AG04450 (cell line): ENCODE measurements around the gene RIMBP2. TPM values are rescaled to one million over a fixed set of nuclear protein-coding genes. Genes with fewer than 3 reads are reported as not detected.

Experiments
- CTCF ChIA-PET: fragments of 300-600, 350-600 bp; formaldehyde crosslinking; extraction: SDS; loops from one replicate; lab custom pipeline; 2022; ENCODE audit warnings: antibody characterized with exemption, inconsistent platforms; lab: Charles Lee
- POLR2A ChIA-PET: fragments of 350-600 bp; formaldehyde crosslinking; extraction: SDS; loops from one replicate; lab custom pipeline; 2021; ENCODE audit warnings: antibody characterized with exemption, inconsistent platforms; lab: Yijun Ruan, JAX
- DNase-seq: peaks from one replicate; pipeline ENCODE4 v3.0.0-alpha.2; 2011; ENCODE audit warnings: low read depth, low spot score
- H3K27ac ChIP-seq: one replicate; pipeline ENCODE4 v1.5.1; 2012; ENCODE audit warnings: low read depth, low read length, control low read depth
- H3K27me3 ChIP-seq: one replicate; pipeline ENCODE4 v1.6.0; 2012; ENCODE audit warnings: low read length; ENCODE audit not compliant: control insufficient read depth, insufficient read depth
- H3K4me3 ChIP-seq: 2 replicates; pipeline ENCODE4 v1.5.1; 2011; ENCODE audit warnings: mild to moderate bottlenecking, low read depth, low read length, control low read depth
- H3K9me3 ChIP-seq: 2 replicates; pipeline ENCODE4 v1.5.1; 2012; ENCODE audit warnings: low read length; ENCODE audit not compliant: control insufficient read depth, insufficient read depth
- polyA plus RNA-seq: library from polyadenylated mRNA; depleted of rRNA; stranded (reverse); fragments of >200 nt; gene quantifications from 2 replicates; pipeline ENCODE4 v1.2.3, GENCODE V29; 2011
- TF ChIP-seq, protein P1 (sequence below): IDR thresholded peaks from 2 replicates; pipeline ENCODE4 v1.5.1; 2011; ENCODE audit warnings: low read depth, low read length, control low read depth, inconsistent platforms

The RIMBP2 gene
- polyA plus RNA-seq, 1 experiment = not detected

DNA sequence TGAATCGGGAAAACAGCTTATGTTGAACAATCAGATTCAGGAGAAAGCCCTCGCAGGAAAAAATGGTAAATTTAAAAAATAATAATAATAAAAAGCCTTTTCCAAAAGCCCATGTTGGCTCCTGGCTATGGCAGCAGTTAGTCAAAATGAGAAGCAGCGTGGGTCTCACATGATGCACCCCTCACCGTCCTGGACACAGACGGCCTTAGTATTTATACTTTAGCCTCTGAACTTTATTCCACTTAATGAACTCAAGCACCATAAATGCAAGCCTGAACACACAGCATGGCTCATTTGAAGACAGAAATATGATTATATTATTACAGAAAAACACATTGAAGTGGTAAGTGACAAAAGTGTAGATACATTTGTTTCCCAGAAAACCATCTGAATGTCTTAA, 160.9 kb downstream of the RIMBP2 start:
- TF ChIP-seq, protein P1, sequence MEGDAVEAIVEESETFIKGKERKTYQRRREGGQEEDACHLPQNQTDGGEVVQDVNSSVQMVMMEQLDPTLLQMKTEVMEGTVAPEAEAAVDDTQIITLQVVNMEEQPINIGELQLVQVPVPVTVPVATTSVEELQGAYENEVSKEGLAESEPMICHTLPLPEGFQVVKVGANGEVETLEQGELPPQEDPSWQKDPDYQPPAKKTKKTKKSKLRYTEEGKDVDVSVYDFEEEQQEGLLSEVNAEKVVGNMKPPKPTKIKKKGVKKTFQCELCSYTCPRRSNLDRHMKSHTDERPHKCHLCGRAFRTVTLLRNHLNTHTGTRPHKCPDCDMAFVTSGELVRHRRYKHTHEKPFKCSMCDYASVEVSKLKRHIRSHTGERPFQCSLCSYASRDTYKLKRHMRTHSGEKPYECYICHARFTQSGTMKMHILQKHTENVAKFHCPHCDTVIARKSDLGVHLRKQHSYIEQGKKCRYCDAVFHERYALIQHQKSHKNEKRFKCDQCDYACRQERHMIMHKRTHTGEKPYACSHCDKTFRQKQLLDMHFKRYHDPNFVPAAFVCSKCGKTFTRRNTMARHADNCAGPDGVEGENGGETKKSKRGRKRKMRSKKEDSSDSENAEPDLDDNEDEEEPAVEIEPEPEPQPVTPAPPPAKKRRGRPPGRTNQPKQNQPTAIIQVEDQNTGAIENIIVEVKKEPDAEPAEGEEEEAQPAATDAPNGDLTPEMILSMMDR = no peak
- Histone ChIP-seq H3K4me3 (no peak overlapping the region), H3K9me3 (peaks cover 47% of the 10 kb centered on the region), H3K27me3 (no peaks in the 10 kb centered on the region), H3K27ac (no peak overlapping the region)
- POLR2A ChIA-PET = no interaction called here
- no peak for DNase-seq
- CTCF ChIA-PET = no interaction called here

DNA sequence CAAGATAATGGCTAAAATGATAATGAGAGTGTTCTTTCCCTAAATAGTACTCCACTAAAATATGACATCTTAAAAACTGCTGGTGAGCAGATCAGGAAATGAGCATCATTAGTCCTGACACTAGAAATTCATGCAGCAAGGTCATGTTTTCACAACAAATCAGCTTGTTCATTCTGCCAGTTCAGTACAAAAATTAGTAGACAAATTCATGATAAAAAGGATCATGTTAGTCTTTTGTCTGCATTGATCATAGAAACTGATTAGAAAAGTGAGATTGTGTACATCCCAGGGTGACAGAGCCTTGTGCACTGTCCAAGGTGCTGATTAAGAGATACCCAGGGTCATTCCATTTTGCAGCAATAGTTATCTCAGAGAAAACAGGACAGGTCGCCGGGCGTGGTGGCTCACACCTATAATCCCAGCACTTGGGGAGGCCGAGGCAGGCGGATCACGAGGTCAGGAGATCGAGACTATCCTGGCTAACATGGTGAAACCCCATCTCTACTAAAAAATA, 163.6 kb downstream of the RIMBP2 start:
- ChIA-PET CTCF (no interaction called here), POLR2A (no interaction called here)
- peaks cover 32% of the 10 kb centered on the region for H3K9me3 ChIP-seq
- TF ChIP-seq, protein P1 = no peak
- DNase-seq = no peak
- no peak overlapping the region for H3K27ac ChIP-seq
- H3K27me3 ChIP-seq = no peaks in the 10 kb centered on the region
- H3K4me3 ChIP-seq = no peak overlapping the region

DNA sequence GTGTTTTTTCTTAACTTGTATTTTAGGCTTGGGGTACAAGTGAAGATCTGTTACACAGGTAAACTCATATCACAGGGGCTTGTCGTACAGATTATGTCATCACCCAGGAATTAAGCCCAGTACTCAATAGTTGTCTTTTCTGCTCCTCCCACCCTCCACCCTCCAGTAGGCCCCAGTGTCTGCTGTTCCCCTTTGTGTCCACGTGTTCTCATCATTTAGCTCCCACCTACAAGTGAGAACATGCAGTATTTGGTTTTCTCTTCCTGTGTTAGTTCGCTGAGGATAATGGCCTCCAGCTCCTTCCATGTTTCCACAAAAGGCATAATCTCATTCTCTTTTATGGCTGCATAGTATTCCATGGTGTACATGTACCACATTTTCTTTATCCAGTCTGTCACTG, 166.7 kb downstream of the RIMBP2 start:
- DNase-seq = no peak
- CTCF ChIA-PET = no interaction called here
- Histone ChIP-seq H3K9me3 (peaks cover 28% of the 10 kb centered on the region), H3K27me3 (no peaks in the 10 kb centered on the region), H3K27ac (no peak overlapping the region), H3K4me3 (no peak overlapping the region)
- POLR2A ChIA-PET = no interaction called here
- TF ChIP-seq, protein P1 = no peak

DNA sequence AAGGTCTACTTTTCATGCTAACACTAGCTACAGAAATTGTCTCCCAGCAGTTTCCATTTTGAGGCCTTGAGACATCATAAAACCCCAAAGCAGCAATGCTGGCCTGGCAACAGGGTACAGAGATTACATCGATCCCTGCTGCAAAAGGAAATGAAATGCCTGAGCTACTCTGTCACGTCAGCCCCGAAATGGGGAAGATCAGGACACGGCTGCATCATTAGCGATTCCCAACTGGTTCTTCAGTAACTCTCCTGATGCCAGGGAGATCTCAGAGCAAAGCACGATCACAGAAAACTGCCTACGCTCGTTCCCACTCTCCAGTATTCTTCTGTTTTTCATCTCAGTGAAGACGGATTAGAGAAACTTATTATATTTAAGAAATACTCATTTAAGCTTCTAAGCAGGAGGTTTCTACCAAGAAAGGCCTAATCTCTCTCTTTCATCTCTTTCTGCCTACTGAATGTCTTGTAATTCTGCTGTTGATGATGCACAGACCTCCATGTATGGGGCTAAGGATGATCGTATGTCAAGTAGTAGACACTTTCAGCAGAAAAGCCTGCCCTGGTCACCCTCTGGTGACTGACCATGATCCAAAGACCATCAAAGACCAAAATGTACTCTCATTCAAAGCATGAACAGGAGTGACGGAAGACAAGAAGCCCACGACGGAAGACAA, 168.5 kb downstream of the RIMBP2 start:
- Histone ChIP-seq H3K27me3 (no peaks in the 10 kb centered on the region), H3K27ac (no peak overlapping the region), H3K4me3 (no peak overlapping the region), H3K9me3 (peaks cover 29% of the 10 kb centered on the region)
- DNase-seq = no peak
- TF ChIP-seq, protein P1 = no peak
- POLR2A ChIA-PET = no interaction called here
- CTCF ChIA-PET = no interaction called here

DNA sequence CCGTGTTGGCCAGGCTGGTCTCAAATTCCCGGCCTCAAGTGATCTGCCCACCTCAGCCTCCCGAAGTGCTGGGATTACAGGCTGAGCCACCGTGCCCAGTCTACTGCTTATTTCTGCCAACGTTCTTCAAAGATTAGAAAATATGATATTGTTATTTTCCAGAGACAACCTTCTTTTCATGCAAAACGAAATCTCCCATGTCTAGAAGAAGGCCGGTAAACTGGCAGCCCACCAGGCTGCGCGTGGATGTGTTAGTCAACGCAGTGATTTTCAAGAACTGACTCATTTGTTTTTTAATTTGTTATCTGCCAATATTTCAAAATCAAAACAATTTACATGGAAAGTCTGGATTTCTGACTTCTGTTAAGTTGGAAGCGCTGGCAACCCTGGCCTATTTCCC, 169.6 kb downstream of the RIMBP2 start:
- no peak for DNase-seq
- CTCF ChIA-PET = no interaction called here
- Histone ChIP-seq H3K27me3 (no peaks in the 10 kb centered on the region), H3K4me3 (no peak overlapping the region), H3K27ac (no peak overlapping the region), H3K9me3 (peaks cover 32% of the 10 kb centered on the region)
- POLR2A ChIA-PET = no interaction called here
- TF ChIP-seq, protein P1 = no peak
